ENCODE results near the gene ADH5.
A peak's percentile ranks its signal among the peaks of the same experiment; 100 is the strongest.
"Not testable (repeated sequence)": the region's sequence is repeated elsewhere in the genome, so short reads cannot be mapped to it uniquely, and the experiment has no call there.

Gene ADH5

GRCh38 chr4:99029852-99030251 is 58.7 kb downstream of the ADH5 start:
- H3K4me3 ChIP-seq (ENCODE audit: low read length), result no peak overlapping the region
- DNase-seq (ENCODE audit: low read depth), result no peak
- no peak for TF ChIP-seq CTCF (IDR thresholded peaks at IDR 0.05; ENCODE audit: insufficient read depth, low read depth, low read length, missing control alignments)

GRCh38 chr4:99029018-99029735 is 59.4 kb downstream of the ADH5 start:
- no peak for TF ChIP-seq CTCF (IDR thresholded peaks at IDR 0.05; ENCODE audit: insufficient read depth, low read depth, low read length, missing control alignments)
- H3K4me3 ChIP-seq (ENCODE audit: low read length), result no peak overlapping the region
- DNase-seq (ENCODE audit: low read depth), result peak; percentile 21

GRCh38 chr4:99028187-99028586 is 60.4 kb downstream of the ADH5 start:
- peak; percentile 57 for DNase-seq (ENCODE audit: low read depth)
- no peak overlapping the region for H3K4me3 ChIP-seq (ENCODE audit: low read length)
- no peak for TF ChIP-seq CTCF (IDR thresholded peaks at IDR 0.05; ENCODE audit: insufficient read depth, low read depth, low read length, missing control alignments)

GRCh38 chr4:99027304-99027703 is 61.3 kb downstream of the ADH5 start:
- TF ChIP-seq CTCF (IDR thresholded peaks at IDR 0.05; ENCODE audit: insufficient read depth, low read depth, low read length, missing control alignments), result no peak
- no peak for DNase-seq (ENCODE audit: low read depth)

GRCh38 chr4:99025506-99025905 is 63.1 kb downstream of the ADH5 start:
- peak; percentile 42 for DNase-seq (ENCODE audit: low read depth)
- no peak for TF ChIP-seq CTCF (IDR thresholded peaks at IDR 0.05; ENCODE audit: insufficient read depth, low read depth, low read length, missing control alignments)
- no peak overlapping the region for H3K4me3 ChIP-seq (ENCODE audit: low read length)

More at GRCh38 chr4:99027304-99027703, 61.3 kb downstream of the ADH5 start:
- no peak overlapping the region for H3K4me3 ChIP-seq (ENCODE audit: low read length)

- TF ChIP-seq CTCF (IDR thresholded peaks at IDR 0.05; ENCODE audit: insufficient read depth, low read depth, low read length, missing control alignments), result peak; percentile 19
- DNase-seq (ENCODE audit: low read depth), result peak; percentile 35
- no peak overlapping the region for H3K4me3 ChIP-seq (ENCODE audit: low read length)
These were observed 63.9 kb downstream of the ADH5 start for GRCh38 chr4:99024481-99025275.

GRCh38 chr4:99023800-99024251 is 64.8 kb downstream of the ADH5 start:
- not testable (repeated sequence) for H3K4me3 ChIP-seq (ENCODE audit: low read length); DNase-seq (ENCODE audit: low read depth)

All from epithelial cell of esophagus (primary cell).